Spleen (tissue), 7 donors: Measurements from ENCODE around the gene P3H2.

ENCODE experiments used
- POLR2A ChIP-seq, 3 donors: fragments of 450-650 bp; IDR thresholded peaks; one replicate each; pipeline ENCODE4 v1.5.1; 2017; ENCODE audit warnings: antibody characterized with exemption in 3 of 3, mild to moderate bottlenecking in 1 of 3
- TF ChIP-seq, protein P1 (sequence below), 11 experiments: fragments of 200-600 bp in 7 of 11; fragments of 450-650 bp in 4 of 11; sonication (generic) in 4 of 11; IDR thresholded peaks in 8 of 11; conservative IDR thresholded peaks in 3 of 11; 1 replicate in 7 of 11; 2 replicates in 4 of 11; pipeline versions ENCODE4 v1.4.0 to v1.8.0; 2016 to 2021; ENCODE audit warnings: antibody characterized with exemption in 11 of 11, inconsistent platforms in 4 of 11, mild to moderate bottlenecking in 1 of 11
- donor health status: DM: no; HTN: no; CAD: no; lungs with moderate emphysema.
- donor health status: DM: no; HTN: no; CAD: no.
- donor health status: DM: no; HTN: no; CAD: no.

DNA sequence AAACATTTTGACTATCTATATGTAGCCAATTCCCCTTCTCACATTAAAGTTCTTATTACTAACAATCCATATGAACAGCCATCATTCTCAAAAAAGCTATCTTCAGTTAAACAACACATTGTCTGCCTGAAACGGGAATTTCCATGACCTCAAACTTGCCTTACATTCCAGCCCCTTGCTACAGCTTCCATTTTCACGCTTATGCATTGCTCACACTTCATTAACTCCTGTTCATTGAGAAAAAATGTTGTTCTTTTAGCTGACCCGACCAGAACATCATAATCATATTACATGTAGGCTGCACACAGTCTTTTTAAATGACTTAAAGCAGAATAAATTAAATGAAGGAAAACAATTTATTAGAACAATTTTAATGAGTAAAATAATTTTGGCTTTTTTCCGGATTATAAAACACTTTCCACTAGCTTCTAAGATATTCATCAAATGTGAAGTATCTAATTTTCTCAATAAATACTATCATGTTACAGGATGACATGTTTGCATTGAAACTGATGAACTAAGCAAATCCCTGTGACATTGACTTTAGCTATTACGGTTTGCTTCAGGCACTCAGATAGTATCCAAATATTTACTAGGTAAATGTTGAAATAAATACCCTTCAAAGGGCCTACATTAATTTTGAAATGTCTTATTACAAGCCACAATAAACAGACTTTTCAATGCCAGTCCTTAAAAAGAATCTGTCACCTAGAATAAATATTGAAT is 49.9 kb downstream of the P3H2 start:
- TF ChIP-seq POLR2A (IDR thresholded peaks at IDR 0.05), result no peak
- TF ChIP-seq, protein P1, sequence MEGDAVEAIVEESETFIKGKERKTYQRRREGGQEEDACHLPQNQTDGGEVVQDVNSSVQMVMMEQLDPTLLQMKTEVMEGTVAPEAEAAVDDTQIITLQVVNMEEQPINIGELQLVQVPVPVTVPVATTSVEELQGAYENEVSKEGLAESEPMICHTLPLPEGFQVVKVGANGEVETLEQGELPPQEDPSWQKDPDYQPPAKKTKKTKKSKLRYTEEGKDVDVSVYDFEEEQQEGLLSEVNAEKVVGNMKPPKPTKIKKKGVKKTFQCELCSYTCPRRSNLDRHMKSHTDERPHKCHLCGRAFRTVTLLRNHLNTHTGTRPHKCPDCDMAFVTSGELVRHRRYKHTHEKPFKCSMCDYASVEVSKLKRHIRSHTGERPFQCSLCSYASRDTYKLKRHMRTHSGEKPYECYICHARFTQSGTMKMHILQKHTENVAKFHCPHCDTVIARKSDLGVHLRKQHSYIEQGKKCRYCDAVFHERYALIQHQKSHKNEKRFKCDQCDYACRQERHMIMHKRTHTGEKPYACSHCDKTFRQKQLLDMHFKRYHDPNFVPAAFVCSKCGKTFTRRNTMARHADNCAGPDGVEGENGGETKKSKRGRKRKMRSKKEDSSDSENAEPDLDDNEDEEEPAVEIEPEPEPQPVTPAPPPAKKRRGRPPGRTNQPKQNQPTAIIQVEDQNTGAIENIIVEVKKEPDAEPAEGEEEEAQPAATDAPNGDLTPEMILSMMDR (IDR thresholded peaks at IDR 0.05 in 8 of 11, conservative IDR thresholded peaks at IDR 0.05 in 3 of 11), result no peak
